Measurements from ENCODE around the gene ESR2. TPM values are rescaled to one million over a fixed set of nuclear protein-coding genes. Genes with fewer than 3 reads are reported as not detected.

ESR2 gene
- polyA plus RNA-seq, 3 donors, result 0.04 TPM; not detected in 2

DNA sequence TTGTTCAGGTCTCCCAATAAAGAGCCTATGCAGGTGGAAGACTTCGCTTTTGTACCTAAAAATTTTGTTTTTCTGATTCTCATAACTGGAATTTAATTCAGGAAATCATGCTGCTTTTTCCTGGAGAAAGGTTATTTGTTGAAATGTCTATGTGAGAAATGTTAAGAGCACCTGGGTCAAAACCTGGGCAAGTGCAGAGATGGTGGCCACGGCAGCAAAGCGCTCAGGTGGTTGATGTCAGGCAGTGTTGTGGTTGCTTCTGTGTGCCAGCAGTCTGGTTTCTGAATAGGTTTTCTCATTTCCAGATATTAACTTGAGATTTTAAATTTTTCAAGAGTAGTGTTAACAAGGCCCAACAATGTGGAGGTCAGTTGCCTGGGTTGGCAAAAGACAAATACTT lies 96.2 kb downstream of the ESR2 start:
- Histone ChIP-seq H3K4me3 (replicated peaks in 1 of 3; ENCODE audit: low read depth in 2 of 3, low read length in 3 of 3) (no peak overlapping the region), H3K36me3 (replicated peaks in 1 of 2; ENCODE audit: control insufficient read depth in 1 of 2, insufficient read depth in 2 of 2, low read length in 2 of 2) (no peaks in the 10 kb centered on the region), H3K9ac (ENCODE audit: insufficient read depth, low read length, poor library complexity, severe bottlenecking) (no peak overlapping the region), H3K79me2 (ENCODE audit: insufficient read depth, low read length) (no peaks in the 10 kb centered on the region), H3K27me3 (ENCODE audit: control insufficient read depth in 2 of 2, insufficient read depth in 2 of 2, low read length in 2 of 2) (peaks cover 0 to 7% of the 10 kb centered on the region in 2 donors), H3K27ac (ENCODE audit: low read depth in 1 of 2, low read length in 2 of 2) (no peak overlapping the region), H4K20me1 (ENCODE audit: insufficient read depth, low read length) (no peaks in the 10 kb centered on the region), H3K9me3 (replicated peaks in 1 of 2; ENCODE audit: control insufficient read depth in 1 of 2, insufficient read depth in 1 of 2, low read length in 2 of 2) (no peaks in the 10 kb centered on the region), H3K4me2 (replicated peaks; ENCODE audit: extremely low read depth, low read length, poor library complexity, severe bottlenecking) (no peak overlapping the region), H2AFZ (ENCODE audit: insufficient read depth, low read depth, low read length, poor library complexity, severe bottlenecking) (no peak overlapping the region), H3K4me1 (ENCODE audit: control insufficient read depth in 1 of 2, insufficient read depth in 2 of 2, low read length in 2 of 2) (no peaks in the 10 kb centered on the region)
- Mint-ChIP-seq H3K27me3 (ENCODE audit: low read depth in 3 of 3) (peaks cover 9 to 10% (median 9%) of the 10 kb centered on the region in 3 donors), H3K4me3 (no peak overlapping the region), H3K27ac (no peak overlapping the region), H3K36me3 (no peaks in the 10 kb centered on the region), H3K9me3 (peaks cover 0 to 1% (median 0%) of the 10 kb centered on the region in 7 donors), H3K4me1 (peaks cover 10% of the 10 kb centered on the region)
- 100% methylated on average over 2 of the region's 3 CpGs for WGBS (ENCODE audit: insufficient coverage)
- TF ChIP-seq, protein P1, sequence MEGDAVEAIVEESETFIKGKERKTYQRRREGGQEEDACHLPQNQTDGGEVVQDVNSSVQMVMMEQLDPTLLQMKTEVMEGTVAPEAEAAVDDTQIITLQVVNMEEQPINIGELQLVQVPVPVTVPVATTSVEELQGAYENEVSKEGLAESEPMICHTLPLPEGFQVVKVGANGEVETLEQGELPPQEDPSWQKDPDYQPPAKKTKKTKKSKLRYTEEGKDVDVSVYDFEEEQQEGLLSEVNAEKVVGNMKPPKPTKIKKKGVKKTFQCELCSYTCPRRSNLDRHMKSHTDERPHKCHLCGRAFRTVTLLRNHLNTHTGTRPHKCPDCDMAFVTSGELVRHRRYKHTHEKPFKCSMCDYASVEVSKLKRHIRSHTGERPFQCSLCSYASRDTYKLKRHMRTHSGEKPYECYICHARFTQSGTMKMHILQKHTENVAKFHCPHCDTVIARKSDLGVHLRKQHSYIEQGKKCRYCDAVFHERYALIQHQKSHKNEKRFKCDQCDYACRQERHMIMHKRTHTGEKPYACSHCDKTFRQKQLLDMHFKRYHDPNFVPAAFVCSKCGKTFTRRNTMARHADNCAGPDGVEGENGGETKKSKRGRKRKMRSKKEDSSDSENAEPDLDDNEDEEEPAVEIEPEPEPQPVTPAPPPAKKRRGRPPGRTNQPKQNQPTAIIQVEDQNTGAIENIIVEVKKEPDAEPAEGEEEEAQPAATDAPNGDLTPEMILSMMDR (IDR thresholded peaks at IDR 0.05), result no peak
- intact Hi-C loops (cut with micrococcal nuclease), result no loop called here
- DNase-seq, result no peak

DNA sequence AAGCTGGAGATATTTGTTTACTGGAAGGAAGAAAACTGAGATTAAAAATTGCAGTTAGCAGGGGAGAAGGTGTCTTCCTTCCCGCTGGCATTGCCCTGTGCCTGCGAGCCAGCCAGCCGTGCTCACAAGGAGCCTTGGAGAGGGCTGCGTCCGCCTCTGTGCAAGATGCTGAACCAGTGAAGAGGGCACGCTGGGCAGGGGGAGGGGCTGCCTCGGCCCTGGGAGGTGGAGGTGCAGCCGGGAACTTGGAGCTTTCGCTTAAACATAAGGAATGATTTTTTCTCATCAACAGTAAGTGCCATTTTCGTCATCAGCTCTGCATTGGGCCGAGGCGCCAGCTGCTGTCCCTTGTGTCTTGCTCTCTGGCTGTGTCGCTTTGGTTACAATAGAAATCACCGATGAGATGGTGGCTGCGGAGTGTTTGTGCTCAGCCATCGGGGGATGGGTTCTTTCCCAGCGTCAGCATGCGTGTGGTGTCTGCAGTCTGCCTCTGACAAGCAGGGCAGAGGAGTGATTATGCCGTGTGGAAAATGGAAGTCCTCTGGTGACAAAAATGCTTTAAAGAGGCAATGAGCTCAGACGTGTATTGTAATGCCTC lies 97.3 kb downstream of the ESR2 start:
- Histone ChIP-seq H3K27ac (ENCODE audit: low read depth in 1 of 2, low read length in 2 of 2) (no peak overlapping the region), H3K4me2 (replicated peaks; ENCODE audit: extremely low read depth, low read length, poor library complexity, severe bottlenecking) (peak overlapping the region; percentile 19), H3K4me3 (replicated peaks in 1 of 3; ENCODE audit: low read depth in 2 of 3, low read length in 3 of 3) (no peak overlapping the region), H3K27me3 (ENCODE audit: control insufficient read depth in 2 of 2, insufficient read depth in 2 of 2, low read length in 2 of 2) (peaks cover 0 to 7% of the 10 kb centered on the region in 2 donors), H3K4me1 (ENCODE audit: control insufficient read depth in 1 of 2, insufficient read depth in 2 of 2, low read length in 2 of 2) (no peaks in the 10 kb centered on the region), H4K20me1 (ENCODE audit: insufficient read depth, low read length) (no peaks in the 10 kb centered on the region), H3K9ac (ENCODE audit: insufficient read depth, low read length, poor library complexity, severe bottlenecking) (no peak overlapping the region), H2AFZ (ENCODE audit: insufficient read depth, low read depth, low read length, poor library complexity, severe bottlenecking) (peak overlapping the region; percentile 60), H3K36me3 (replicated peaks in 1 of 2; ENCODE audit: control insufficient read depth in 1 of 2, insufficient read depth in 2 of 2, low read length in 2 of 2) (no peaks in the 10 kb centered on the region), H3K9me3 (replicated peaks in 1 of 2; ENCODE audit: control insufficient read depth in 1 of 2, insufficient read depth in 1 of 2, low read length in 2 of 2) (no peaks in the 10 kb centered on the region), H3K79me2 (ENCODE audit: insufficient read depth, low read length) (no peaks in the 10 kb centered on the region)
- intact Hi-C loops (cut with micrococcal nuclease), result no loop called here
- Mint-ChIP-seq H3K9me3 (peaks cover 0 to 1% (median 0%) of the 10 kb centered on the region in 7 donors), H3K27ac (no peak overlapping the region), H3K36me3 (no peaks in the 10 kb centered on the region), H3K27me3 (ENCODE audit: low read depth in 3 of 3) (peaks cover 7 to 10% (median 9%) of the 10 kb centered on the region in 3 donors), H3K4me3 (peak overlapping the region in 1 of 2 donors; percentile 82), H3K4me1 (peaks cover 10% of the 10 kb centered on the region)
- TF ChIP-seq, protein P1 (IDR thresholded peaks at IDR 0.05), result no peak
- DNase-seq, result no peak
- WGBS (ENCODE audit: insufficient coverage), result 17% methylated on average over 20 of the region's 20 CpGs

Measured in CD14-positive monocyte (primary cell).